Loucy (cell line): ENCODE measurements around the gene OR4N5.

Source experiments
- CTCF ChIP-seq: fragments of 200-600 bp; sonication (generic); conservative IDR thresholded peaks from 2 replicates; pipeline ENCODE4 v1.5.1; 2014; ENCODE audit warnings: mild to moderate bottlenecking, antibody characterized with exemption, low read length
- EZH2phosphoT487 ChIP-seq: fragments of 200-600 bp; IDR thresholded peaks from 2 replicates; pipeline ENCODE4 v1.6.1; 2018; ENCODE audit warnings: antibody characterized with exemption, mild to moderate bottlenecking, moderate library complexity, borderline replicate concordance

- TF ChIP-seq CTCF (no peak), EZH2phosphoT487 (no peak)
Measured at GRCh38 chr14:20184181-20184580, 45.6 kb downstream of the OR4N5 start.
